A549 (cell line): ENCODE data around the gene INPP4B. TPM values are rescaled to one million over a fixed set of nuclear protein-coding genes. Genes with fewer than 3 reads are reported as not detected.

Source experiments
- ATAC-seq, 2 experiments: fragments of 200-7000 bp in 1 of 2; fragments of >200 bp in 1 of 2; cut with Nextera tagmentation in 1 of 2; cut with Tn5 transposase in 1 of 2; 3 replicates each; pipeline versions ENCODE4 v1.8.0 to v1.9.1; 2018 to 2020; ENCODE audit warnings: mild to moderate bottlenecking in 1 of 2, moderate library complexity in 1 of 2
- CTCF ChIA-PET: fragments of 300-600 bp; sonication (Branson Sonifier 250); formaldehyde crosslinking; extraction: SDS; loops from one replicate; lab custom pipeline; 2021; ENCODE audit warnings: antibody characterized with exemption, inconsistent platforms; lab: Yijun Ruan, JAX
- POLR2A ChIA-PET: fragments of 350-600 bp; formaldehyde crosslinking; extraction: SDS; loops from one replicate; lab custom pipeline; 2021; ENCODE audit warnings: antibody characterized with exemption, inconsistent platforms; lab: Yijun Ruan, JAX
- DNase-seq, 2 experiments: peaks; one replicate each; pipeline versions ENCODE4 v3.0.0 to v3.0.0-alpha.2; 2011 to 2016; ENCODE audit warnings: low read depth in 1 of 2, low spot score in 1 of 2
- FAIRE-seq: peaks from 2 replicates; lab custom pipeline; 2011; peaks lifted over from hg19 to GRCh38; lab: Jason Lieb, UNC
- H3K27ac ChIP-seq, 2 experiments: fragments of >200 bp; sonication (Bioruptor Twin); formaldehyde crosslinking; 3 replicates each; pipeline ENCODE4 v1.5.1; 2016 to 2017
- H3K4me1 ChIP-seq: fragments of >200 bp; sonication (Bioruptor Twin); formaldehyde crosslinking; 3 replicates; pipeline ENCODE4 v1.6.1; 2016
- H3K4me2 ChIP-seq: fragments of >200 bp; sonication (Bioruptor Twin); formaldehyde crosslinking; 3 replicates; pipeline ENCODE4 v1.6.1; 2016
- H3K4me3 ChIP-seq: fragments of >200 bp; sonication (Bioruptor Twin); formaldehyde crosslinking; 3 replicates; pipeline ENCODE4 v1.5.1; 2016
- H3K9me3 ChIP-seq: fragments of >200 bp; sonication (Bioruptor Twin); formaldehyde crosslinking; 3 replicates; pipeline ENCODE4 v1.6.1; 2016
- BHLHE40 ChIP-seq: IDR thresholded peaks from 2 replicates; pipeline ENCODE4 v1.6.1; 2012; ENCODE audit warnings: low read depth, low read length, inconsistent platforms
- CEBPB ChIP-seq, 2 experiments: fragments of >200 bp in 1 of 2; sonication (Bioruptor Twin) in 1 of 2; formaldehyde crosslinking in 1 of 2; IDR thresholded peaks; 2 replicates each; pipeline ENCODE4 v1.6.1; 2012 to 2016
- CHD2 ChIP-seq: fragments of 150-350 bp; IDR thresholded peaks from 2 replicates; pipeline ENCODE4 v1.6.1; 2014; ENCODE audit warnings: low read length; ENCODE audit not compliant: partially characterized antibody
- EHF ChIP-seq: fragments of 250-450 bp; sonication (Bioruptor Pico); IDR thresholded peaks from 2 replicates; pipeline ENCODE4 v1.5.0; 2020; ENCODE audit warnings: mild to moderate bottlenecking
- ESRRA ChIP-seq: fragments of 150-350 bp; IDR thresholded peaks from 2 replicates; pipeline ENCODE4 v1.6.1; 2014; ENCODE audit warnings: mild to moderate bottlenecking, low read length, borderline replicate concordance
- FOSB ChIP-seq: fragments of 250-450 bp; sonication (Bioruptor Pico); IDR thresholded peaks from 2 replicates; pipeline ENCODE4 v1.5.0; 2020; ENCODE audit warnings: mild to moderate bottlenecking, moderate library complexity
- HOXB13 ChIP-seq: fragments of 250-450 bp; sonication (Bioruptor Pico); IDR thresholded peaks from 2 replicates; pipeline ENCODE4 v1.5.0; 2020; ENCODE audit warnings: low read depth, mild to moderate bottlenecking, moderate library complexity
- HOXB5 ChIP-seq: fragments of 250-450 bp; sonication (Bioruptor Pico); IDR thresholded peaks from 2 replicates; pipeline ENCODE4 v1.5.0; 2020; ENCODE audit warnings: mild to moderate bottlenecking, moderate library complexity
- KDM1A ChIP-seq: fragments of 200-600 bp; sonication (generic); IDR thresholded peaks from 2 replicates; pipeline ENCODE4 v1.6.1; 2016; ENCODE audit warnings: low read depth, mild to moderate bottlenecking
- MAFK ChIP-seq: fragments of 450-650 bp; IDR thresholded peaks from 2 replicates; pipeline ENCODE4 v1.6.1; 2014; ENCODE audit not compliant: partially characterized antibody
- MYC ChIP-seq: IDR thresholded peaks from 2 replicates; pipeline ENCODE4 v1.6.1; 2012; ENCODE audit warnings: mild to moderate bottlenecking, inconsistent platforms, low read length, improper control_type of control experiment, borderline replicate concordance
- POLR2A ChIP-seq: IDR thresholded peaks from 2 replicates; pipeline ENCODE4 v1.6.1; 2012; ENCODE audit warnings: mild to moderate bottlenecking, low read length
- RNF2 ChIP-seq: fragments of 200-600 bp; sonication (generic); IDR thresholded peaks from 2 replicates; pipeline ENCODE4 v1.6.1; 2016; ENCODE audit warnings: low read depth, mild to moderate bottlenecking, antibody characterized with exemption, moderate library complexity, borderline replicate concordance
- SMC3 ChIP-seq: fragments of >200 bp; sonication (Bioruptor Twin); formaldehyde crosslinking; IDR thresholded peaks from 3 replicates; pipeline ENCODE4 v1.6.1; 2018; ENCODE audit warnings: inconsistent platforms
- TFCP2L1 ChIP-seq: fragments of 250-450 bp; sonication (Bioruptor Pico); IDR thresholded peaks from 2 replicates; pipeline ENCODE4 v1.5.0; 2021; ENCODE audit warnings: mild to moderate bottlenecking
- TP53 ChIP-seq: fragments of 250-450 bp; sonication (Bioruptor Pico); IDR thresholded peaks from 2 replicates; pipeline ENCODE4 v1.5.0; 2021; ENCODE audit warnings: mild to moderate bottlenecking, moderate library complexity
- ZFP36 ChIP-seq: fragments of 450-650 bp; IDR thresholded peaks from 2 replicates; pipeline ENCODE4 v1.6.1; 2014; ENCODE audit warnings: borderline replicate concordance; ENCODE audit not compliant: partially characterized antibody
- ZNF302 ChIP-seq: fragments of 250-450 bp; sonication (Bioruptor Pico); IDR thresholded peaks from 2 replicates; pipeline ENCODE4 v1.9.0; 2021; ENCODE audit warnings: inconsistent platforms, mild to moderate bottlenecking, moderate library complexity
- WGBS: methylation state at CpG from one replicate; pipeline ENCODE4 v1.1.6; 2017; ENCODE audit errors: missing lambda C conversion rate; 5-methylcytosine and 5-hydroxymethylcytosine counted together
- polyA plus RNA-seq, 4 experiments: library from polyadenylated mRNA; depleted of rRNA in 3 of 4; stranded (reverse); fragments of >200 nt; fragmentation: RNase III in 1 of 4; extraction: RNeasy Plus Mini Kit Qiagen cat#74134 plus additional on column Dnase treatment in 1 of 4; gene quantifications; 2 replicates in 3 of 4; 3 replicates in 1 of 4; pipeline ENCODE4 v1.2.3, GENCODE V29; 2011 to 2017
- TF ChIP-seq, protein P1 (sequence below): fragments of 450-650 bp; IDR thresholded peaks from 2 replicates; pipeline ENCODE4 v1.6.1; 2014; ENCODE audit warnings: antibody characterized with exemption
- TF ChIP-seq, protein P2 (sequence below): fragments of >200 bp; sonication (Bioruptor Twin); formaldehyde crosslinking; IDR thresholded peaks from 3 replicates; pipeline ENCODE4 v1.6.1; 2016
- TF ChIP-seq, protein P3 (sequence below): fragments of 200-600 bp; sonication (generic); IDR thresholded peaks from 2 replicates; pipeline ENCODE4 v1.6.1; 2016; ENCODE audit warnings: antibody characterized with exemption, mild to moderate bottlenecking, moderate library complexity
- TF ChIP-seq, protein P4 (sequence below): IDR thresholded peaks from 2 replicates; pipeline ENCODE4 v1.6.1; 2012; ENCODE audit warnings: low read depth, borderline replicate concordance
- TF ChIP-seq, protein P5 (sequence below): fragments of 250-450 bp; sonication (Bioruptor Pico); IDR thresholded peaks from 2 replicates; pipeline ENCODE4 v1.5.0; 2020; ENCODE audit warnings: low read depth, mild to moderate bottlenecking, moderate library complexity
- TF ChIP-seq, protein P6 (sequence below): fragments of 250-450 bp; sonication (Bioruptor Pico); IDR thresholded peaks from 2 replicates; pipeline ENCODE4 v1.5.0; 2021; ENCODE audit warnings: mild to moderate bottlenecking, moderate library complexity, borderline replicate concordance

The INPP4B gene
- polyA plus RNA-seq, 2 of the 4 experiments (the other 2 are of a cell fraction) = 7.2 to 14.9 TPM

DNA sequence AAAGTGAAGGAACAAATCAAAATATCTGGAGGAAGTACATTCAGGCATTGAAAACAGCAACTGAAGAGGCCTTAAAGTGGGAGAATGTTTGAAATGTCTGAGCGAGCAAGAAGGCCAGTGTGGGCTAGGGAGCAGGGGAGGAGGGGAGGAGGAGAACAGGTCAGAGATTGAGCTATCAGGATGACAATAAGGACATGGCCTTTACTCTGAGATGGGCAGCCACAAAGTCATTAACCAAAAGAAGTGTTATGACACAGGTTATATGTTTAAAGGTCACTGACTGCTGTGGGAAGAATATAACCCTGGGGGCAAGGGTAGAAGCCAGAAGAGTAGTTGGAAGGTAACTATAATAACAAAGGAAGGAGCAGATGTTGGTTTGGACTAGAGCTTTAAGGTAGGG lies 315.4 kb downstream of the INPP4B start:
- Histone ChIP-seq H3K27ac (0 out of 6 replicates have a peak overlapping the region, but pooled peaks of 1 of the 2 experiments have one; percentile 38), H3K4me2 (no peak overlapping the region), H3K9me3 (no peaks in the 10 kb centered on the region), H3K4me1 (peaks cover 11% of the 10 kb centered on the region; the same call in 2 of the 3 replicates), H3K4me3 (no peak overlapping the region)
- DNase-seq (no peak), ATAC-seq (no peak), FAIRE-seq (no peak)
- no peak for TF ChIP-seq TFCP2L1 (CRISPR knock-in tag)
- no peak for TF ChIP-seq KDM1A
- no peak for TF ChIP-seq RNF2
- no peak for TF ChIP-seq HOXB5 (CRISPR knock-in tag)
- TF ChIP-seq ZFP36 = no peak
- TF ChIP-seq FOSB (CRISPR knock-in tag) = no peak
- TF ChIP-seq, protein P1, sequence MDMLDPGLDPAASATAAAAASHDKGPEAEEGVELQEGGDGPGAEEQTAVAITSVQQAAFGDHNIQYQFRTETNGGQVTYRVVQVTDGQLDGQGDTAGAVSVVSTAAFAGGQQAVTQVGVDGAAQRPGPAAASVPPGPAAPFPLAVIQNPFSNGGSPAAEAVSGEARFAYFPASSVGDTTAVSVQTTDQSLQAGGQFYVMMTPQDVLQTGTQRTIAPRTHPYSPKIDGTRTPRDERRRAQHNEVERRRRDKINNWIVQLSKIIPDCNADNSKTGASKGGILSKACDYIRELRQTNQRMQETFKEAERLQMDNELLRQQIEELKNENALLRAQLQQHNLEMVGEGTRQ = no peak
- TF ChIP-seq CEBPB (IDR thresholded peaks at IDR 0.05) = no peak
- TF ChIP-seq SMC3 = no peak
- TF ChIP-seq HOXB13 = no peak
- TF ChIP-seq, protein P2, sequence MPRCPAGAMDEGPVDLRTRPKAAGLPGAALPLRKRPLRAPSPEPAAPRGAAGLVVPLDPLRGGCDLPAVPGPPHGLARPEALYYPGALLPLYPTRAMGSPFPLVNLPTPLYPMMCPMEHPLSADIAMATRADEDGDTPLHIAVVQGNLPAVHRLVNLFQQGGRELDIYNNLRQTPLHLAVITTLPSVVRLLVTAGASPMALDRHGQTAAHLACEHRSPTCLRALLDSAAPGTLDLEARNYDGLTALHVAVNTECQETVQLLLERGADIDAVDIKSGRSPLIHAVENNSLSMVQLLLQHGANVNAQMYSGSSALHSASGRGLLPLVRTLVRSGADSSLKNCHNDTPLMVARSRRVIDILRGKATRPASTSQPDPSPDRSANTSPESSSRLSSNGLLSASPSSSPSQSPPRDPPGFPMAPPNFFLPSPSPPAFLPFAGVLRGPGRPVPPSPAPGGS = no peak
- TF ChIP-seq, protein P3, sequence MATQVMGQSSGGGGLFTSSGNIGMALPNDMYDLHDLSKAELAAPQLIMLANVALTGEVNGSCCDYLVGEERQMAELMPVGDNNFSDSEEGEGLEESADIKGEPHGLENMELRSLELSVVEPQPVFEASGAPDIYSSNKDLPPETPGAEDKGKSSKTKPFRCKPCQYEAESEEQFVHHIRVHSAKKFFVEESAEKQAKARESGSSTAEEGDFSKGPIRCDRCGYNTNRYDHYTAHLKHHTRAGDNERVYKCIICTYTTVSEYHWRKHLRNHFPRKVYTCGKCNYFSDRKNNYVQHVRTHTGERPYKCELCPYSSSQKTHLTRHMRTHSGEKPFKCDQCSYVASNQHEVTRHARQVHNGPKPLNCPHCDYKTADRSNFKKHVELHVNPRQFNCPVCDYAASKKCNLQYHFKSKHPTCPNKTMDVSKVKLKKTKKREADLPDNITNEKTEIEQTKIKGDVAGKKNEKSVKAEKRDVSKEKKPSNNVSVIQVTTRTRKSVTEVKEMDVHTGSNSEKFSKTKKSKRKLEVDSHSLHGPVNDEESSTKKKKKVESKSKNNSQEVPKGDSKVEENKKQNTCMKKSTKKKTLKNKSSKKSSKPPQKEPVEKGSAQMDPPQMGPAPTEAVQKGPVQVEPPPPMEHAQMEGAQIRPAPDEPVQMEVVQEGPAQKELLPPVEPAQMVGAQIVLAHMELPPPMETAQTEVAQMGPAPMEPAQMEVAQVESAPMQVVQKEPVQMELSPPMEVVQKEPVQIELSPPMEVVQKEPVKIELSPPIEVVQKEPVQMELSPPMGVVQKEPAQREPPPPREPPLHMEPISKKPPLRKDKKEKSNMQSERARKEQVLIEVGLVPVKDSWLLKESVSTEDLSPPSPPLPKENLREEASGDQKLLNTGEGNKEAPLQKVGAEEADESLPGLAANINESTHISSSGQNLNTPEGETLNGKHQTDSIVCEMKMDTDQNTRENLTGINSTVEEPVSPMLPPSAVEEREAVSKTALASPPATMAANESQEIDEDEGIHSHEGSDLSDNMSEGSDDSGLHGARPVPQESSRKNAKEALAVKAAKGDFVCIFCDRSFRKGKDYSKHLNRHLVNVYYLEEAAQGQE = no peak
- TF ChIP-seq TP53 (CRISPR knock-in tag) = no peak
- TF ChIP-seq ESRRA = no peak
- TF ChIP-seq BHLHE40 = no peak
- no peak for TF ChIP-seq MYC
- TF ChIP-seq ZNF302 = no peak
- CTCF ChIA-PET = no interaction called here
- POLR2A ChIA-PET = interaction anchor here (0.6 kb wide), 1 partner anchor 728 kb away, joined by 3 read pairs; no protein-coding TSS in a partner anchor
- WGBS = 84% methylated on average over 1 of the region's 1 CpG

DNA sequence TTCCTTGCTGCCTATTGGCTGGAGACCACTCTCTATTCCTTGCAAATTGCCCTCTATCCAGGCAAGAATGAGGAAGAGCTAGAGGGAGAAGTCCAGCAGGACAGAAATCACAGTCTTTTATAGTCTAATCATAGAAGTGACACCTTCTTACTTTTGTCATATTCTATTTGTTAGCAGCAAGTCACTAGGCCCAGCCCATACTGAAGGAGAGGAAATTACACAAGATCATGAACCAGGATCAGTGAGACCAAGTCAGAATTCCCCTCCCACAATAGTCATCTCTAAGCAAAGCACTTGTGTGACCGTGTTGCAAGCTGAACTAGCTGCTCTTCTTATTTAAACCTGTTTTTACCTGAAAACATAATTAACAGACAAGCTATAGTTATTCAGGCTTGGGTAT lies 317.7 kb downstream of the INPP4B start:
- Histone ChIP-seq H3K9me3 (no peaks in the 10 kb centered on the region), H3K4me2 (no peak overlapping the region), H3K4me1 (no peaks in the 10 kb centered on the region), H3K27ac (no peak overlapping the region), H3K4me3 (no peak overlapping the region)
- ChIA-PET POLR2A (no interaction called here), CTCF (no interaction called here)
- TF ChIP-seq, protein P4, sequence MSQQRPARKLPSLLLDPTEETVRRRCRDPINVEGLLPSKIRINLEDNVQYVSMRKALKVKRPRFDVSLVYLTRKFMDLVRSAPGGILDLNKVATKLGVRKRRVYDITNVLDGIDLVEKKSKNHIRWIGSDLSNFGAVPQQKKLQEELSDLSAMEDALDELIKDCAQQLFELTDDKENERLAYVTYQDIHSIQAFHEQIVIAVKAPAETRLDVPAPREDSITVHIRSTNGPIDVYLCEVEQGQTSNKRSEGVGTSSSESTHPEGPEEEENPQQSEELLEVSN = no peak
- no peak for TF ChIP-seq EHF
- TF ChIP-seq, protein P5, sequence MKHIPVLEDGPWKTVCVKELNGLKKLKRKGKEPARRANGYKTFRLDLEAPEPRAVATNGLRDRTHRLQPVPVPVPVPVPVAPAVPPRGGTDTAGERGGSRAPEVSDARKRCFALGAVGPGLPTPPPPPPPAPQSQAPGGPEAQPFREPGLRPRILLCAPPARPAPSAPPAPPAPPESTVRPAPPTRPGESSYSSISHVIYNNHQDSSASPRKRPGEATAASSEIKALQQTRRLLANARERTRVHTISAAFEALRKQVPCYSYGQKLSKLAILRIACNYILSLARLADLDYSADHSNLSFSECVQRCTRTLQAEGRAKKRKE (CRISPR knock-in tag) = no peak
- no peak for TF ChIP-seq ESRRA
- no peak for TF ChIP-seq SMC3
- TF ChIP-seq, protein P6, sequence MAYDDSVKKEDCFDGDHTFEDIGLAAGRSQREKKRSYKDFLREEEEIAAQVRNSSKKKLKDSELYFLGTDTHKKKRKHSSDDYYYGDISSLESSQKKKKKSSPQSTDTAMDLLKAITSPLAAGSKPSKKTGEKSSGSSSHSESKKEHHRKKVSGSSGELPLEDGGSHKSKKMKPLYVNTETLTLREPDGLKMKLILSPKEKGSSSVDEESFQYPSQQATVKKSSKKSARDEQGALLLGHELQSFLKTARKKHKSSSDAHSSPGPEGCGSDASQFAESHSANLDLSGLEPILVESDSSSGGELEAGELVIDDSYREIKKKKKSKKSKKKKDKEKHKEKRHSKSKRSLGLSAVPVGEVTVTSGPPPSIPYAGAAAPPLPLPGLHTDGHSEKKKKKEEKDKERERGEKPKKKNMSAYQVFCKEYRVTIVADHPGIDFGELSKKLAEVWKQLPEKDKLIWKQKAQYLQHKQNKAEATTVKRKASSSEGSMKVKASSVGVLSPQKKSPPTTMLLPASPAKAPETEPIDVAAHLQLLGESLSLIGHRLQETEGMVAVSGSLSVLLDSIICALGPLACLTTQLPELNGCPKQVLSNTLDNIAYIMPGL (CRISPR knock-in tag) = no peak
- no peak for TF ChIP-seq POLR2A
- TF ChIP-seq BHLHE40 = no peak
- TF ChIP-seq HOXB13 = no peak
- no peak for TF ChIP-seq CHD2
- TF ChIP-seq MAFK = no peak
- FAIRE-seq = no peak
- no peak for ATAC-seq
- no peak for DNase-seq
- WGBS = 67% methylated on average over 1 of the region's 1 CpG
